GM23248 (cell line): ENCODE results near the gene TSHZ2.

Experiments
- EZH2 ChIP-seq: fragments of 200-600 bp; sonication (generic); IDR thresholded peaks from 2 replicates; pipeline ENCODE4 v1.6.1; 2018; ENCODE audit warnings: antibody characterized with exemption, mild to moderate bottlenecking; ENCODE audit not compliant: insufficient read depth, poor library complexity, severe bottlenecking
- EZH2phosphoT487 ChIP-seq: fragments of 200-600 bp; sonication (generic); IDR thresholded peaks from 2 replicates; pipeline ENCODE4 v1.6.1; 2018; ENCODE audit warnings: antibody characterized with exemption, moderate library complexity, mild to moderate bottlenecking, low read depth; ENCODE audit not compliant: insufficient read depth

- TF ChIP-seq EZH2 (no peak), EZH2phosphoT487 (no peak)
Measured at GRCh38 chr20:52943185-52943841, 28.8 kb upstream of the TSHZ2 start.
